ENCODE data around the gene MED13L.
"Not testable (repeated sequence)": the region's sequence is repeated elsewhere in the genome, so short reads cannot be mapped to it uniquely, and the experiment has no call there.

MED13L gene

DNA sequence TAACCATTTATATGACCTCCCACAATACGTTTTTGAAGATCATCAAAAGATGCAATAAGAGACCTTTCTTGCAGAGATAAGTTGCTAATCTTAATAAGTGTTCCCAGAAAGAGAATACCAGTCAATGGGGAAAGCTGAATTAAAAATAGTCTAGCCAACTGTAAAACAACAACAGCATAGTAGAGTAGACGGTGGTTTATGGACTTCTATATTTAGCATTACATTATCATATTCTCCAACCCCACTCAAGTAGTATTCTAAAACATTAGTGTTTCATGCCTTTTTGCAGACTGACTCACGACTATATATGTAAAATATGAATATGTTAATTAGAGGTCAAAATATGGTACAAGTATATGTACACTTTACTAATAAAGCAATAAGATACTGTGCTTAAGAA is 218.9 kb downstream of the MED13L start:
- no peak for DNase-seq (ENCODE audit: low spot score)

DNA sequence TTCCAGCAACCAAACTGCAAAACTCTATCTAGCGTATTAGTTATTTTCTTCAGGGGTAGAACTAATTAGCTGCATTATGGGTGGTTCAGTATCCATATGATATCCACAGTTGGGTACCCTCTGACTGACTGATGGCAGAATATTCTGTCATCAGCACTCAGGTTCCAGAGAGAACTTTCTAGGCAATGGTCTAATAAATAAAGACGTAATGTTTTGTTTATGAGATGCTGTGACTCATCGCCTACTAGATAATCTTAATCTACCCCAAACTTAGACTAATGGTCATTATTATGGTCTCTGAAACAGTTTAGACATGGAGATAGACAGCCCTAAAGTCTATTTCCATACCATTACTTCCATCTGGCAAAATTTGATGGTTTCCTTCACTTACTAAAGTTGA is 220.1 kb downstream of the MED13L start:
- no peak for DNase-seq (ENCODE audit: low spot score)

DNA sequence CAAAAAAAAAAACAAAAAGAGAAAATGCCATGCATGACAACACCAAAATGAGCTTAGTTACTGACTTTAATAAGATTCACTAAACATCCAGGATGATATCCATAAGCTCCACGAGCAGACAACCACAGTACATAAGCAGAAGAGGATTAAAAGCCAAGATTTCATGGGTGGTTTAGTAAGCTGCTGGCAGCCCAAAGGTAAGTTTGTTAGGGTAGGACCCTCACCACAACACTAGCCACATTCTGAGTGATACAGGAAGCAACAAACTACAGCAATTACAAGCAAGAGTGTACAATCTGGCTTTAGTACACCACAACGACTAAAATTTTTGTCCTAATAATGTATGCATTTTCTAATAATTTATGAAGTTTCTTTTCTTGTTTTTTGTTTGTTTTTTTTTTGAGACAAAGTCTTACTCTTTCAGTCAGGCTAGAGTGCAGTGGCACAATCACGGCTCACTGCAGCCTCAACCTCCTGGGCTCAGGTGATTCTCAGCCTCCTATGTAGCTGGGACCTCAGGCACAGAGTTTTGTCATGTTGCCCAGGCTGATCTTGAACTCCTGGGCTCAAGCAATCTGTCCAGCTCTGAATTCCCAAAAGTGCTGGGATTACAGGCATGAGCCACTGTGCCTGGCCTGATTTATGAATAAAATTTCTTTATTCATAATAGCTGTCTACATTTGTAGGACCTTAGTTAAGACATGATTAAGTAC is 221.4 kb downstream of the MED13L start:
- no peak for DNase-seq (ENCODE audit: low spot score)

GRCh38 chr12:116054280-116054679 is 223.2 kb downstream of the MED13L start:
- DNase-seq (ENCODE audit: low spot score), result no peak

DNA sequence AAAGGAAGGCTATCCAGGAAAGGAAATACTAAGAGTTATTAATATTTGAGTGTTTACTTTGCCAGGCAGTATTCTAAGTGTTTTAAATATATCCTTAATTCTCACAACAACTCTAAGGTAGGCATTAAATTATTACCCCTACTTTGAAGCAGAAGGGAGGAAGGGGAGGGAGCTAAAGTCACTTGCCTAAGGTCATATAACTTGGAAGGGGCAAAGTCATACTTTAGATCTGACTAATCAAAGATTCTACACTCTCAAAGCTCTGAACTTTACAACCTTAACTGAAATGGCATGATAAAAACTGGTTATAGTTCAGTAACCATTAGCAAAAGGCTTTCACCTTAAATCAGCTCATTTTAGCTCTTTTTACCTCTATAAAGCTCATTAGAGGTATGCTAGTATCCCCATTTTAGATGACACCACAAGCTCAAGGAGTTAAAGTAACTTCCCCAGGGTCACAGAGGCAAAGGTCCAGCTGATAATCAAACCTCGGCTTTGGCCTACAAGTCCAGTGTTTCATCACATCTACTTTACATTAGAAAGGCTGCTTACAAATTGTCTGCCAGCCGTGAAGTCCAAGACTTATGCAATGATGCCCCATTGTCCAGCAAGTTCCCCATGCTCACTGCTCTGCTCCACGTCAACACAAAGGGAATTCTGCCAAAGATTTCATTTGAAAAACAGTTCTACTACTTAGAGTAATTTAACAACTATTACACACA is 223.9 kb downstream of the MED13L start:
- no peak for DNase-seq (ENCODE audit: low spot score)

GRCh38 chr12:116050275-116050674 is 227.2 kb downstream of the MED13L start:
- DNase-seq (ENCODE audit: low spot score), result no peak

GRCh38 chr12:116048879-116049278 is 228.6 kb downstream of the MED13L start:
- DNase-seq (ENCODE audit: low spot score), result no peak

- DNase-seq (ENCODE audit: low spot score), result no peak
Observed at GRCh38 chr12:116046039-116046438, 231.5 kb downstream of the MED13L start.

- no peak for DNase-seq (ENCODE audit: low spot score)
Observed at GRCh38 chr12:116045150-116045549, 232.3 kb downstream of the MED13L start.

DNA sequence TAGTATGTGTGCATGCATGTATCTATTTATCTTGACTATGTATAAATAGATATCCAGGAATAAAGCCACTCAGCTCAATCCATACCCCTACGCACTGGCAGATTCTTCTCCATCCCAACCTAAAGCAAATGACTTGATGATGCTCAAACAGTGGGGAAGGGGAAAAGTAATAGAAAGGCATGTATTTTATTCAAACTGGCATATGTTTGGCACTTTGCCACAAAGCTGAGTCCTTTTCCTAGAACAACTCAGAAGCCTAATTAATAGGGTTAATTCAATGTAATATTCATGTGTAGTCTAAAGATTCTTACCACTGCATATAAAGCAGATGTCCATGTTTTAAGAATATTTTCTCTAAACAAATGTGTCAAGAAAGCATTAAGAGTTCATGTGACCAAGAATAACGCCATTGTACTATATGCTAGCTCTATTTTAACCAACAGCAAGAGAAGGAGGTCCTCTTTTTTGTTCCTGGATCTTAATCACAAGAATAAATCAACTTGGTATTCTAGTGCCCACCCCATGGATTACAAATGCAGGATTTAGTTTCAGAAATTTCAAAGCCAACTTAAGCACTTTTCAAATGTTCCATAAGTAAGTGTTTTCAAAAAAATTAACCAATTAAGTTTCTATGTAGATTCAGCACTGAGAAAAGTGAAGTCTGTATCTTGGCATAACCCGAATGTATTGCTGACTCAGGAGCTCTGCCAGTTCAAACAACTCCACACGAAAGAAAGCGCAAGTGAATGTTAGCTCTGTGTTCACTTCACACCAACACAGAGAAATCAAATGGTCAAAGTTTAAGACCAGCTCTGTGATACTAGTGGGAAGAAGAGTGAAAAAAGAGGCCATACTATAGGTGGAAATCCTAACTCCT is 233.6 kb downstream of the MED13L start:
- DNase-seq (ENCODE audit: low spot score), result no peak

DNA sequence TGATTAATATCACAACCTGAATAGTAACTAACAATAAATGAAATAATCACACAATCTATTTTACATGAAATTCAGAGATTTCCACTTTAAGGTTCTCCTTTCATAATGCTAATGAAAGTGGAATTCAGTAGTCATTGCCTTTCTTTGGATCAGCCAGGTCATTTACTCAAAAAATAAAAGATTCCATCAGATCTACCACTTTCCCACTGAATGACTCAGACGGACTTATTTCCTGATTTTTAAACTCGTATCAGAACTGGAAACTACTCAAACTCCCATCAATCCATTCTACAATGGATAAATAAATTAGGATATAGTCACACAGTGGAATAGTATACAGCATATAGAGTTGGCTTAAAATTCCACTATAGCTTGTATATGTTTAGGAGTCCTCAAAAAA is 237.1 kb downstream of the MED13L start:
- no peak for DNase-seq (ENCODE audit: low spot score)

DNA sequence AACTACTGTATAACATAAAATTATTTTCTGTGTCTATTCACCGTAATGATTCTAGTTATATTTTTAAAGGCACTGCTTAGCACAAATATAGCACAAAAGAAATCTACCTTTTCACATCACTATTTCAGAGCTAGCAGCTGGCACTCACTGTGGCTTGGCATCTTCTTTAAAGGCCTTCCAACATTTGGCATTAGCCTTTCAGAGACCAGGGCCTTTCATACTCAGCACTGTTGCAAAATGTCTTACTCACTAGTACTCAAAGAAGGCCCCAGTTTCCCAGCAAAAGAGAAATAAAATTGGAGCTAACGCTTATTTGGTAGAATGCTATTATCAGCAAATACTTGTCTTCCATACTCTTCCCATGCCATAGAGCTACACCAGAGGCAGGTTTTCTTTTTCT is 238.4 kb downstream of the MED13L start:
- no peak for DNase-seq (ENCODE audit: low spot score)

GRCh38 chr12:116037941-116038837 is 239.3 kb downstream of the MED13L start:
- DNase-seq (ENCODE audit: low spot score), result no peak

- no peak for DNase-seq (ENCODE audit: low spot score)
Observed at GRCh38 chr12:116033765-116034164, 243.7 kb downstream of the MED13L start.

GRCh38 chr12:116031624-116032023 is 245.9 kb downstream of the MED13L start:
- not testable (repeated sequence) for DNase-seq (ENCODE audit: low spot score)

DNA sequence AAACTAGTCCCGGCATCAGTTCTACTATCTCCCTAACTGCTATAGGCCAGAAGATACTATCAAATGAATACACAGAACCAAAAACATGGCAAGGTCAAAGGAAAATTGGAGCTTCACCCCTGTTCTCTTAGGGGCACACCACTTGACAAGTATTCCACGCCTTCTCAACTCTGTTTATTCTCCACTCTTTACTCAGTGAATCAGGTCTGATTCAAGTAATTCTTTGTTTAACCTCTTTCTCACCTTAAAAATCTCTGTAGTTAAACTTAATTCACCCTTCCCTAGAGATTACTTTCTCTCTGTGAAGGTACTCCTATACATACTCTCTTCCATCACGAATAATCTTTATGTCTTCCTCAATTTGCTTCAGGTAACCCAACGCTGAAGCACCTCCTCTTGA is 248.9 kb downstream of the MED13L start:
- DNase-seq (ENCODE audit: low spot score), result no peak

- no peak for DNase-seq (ENCODE audit: low spot score)
Observed at GRCh38 chr12:116027551-116027821, 250.0 kb downstream of the MED13L start.

DNA sequence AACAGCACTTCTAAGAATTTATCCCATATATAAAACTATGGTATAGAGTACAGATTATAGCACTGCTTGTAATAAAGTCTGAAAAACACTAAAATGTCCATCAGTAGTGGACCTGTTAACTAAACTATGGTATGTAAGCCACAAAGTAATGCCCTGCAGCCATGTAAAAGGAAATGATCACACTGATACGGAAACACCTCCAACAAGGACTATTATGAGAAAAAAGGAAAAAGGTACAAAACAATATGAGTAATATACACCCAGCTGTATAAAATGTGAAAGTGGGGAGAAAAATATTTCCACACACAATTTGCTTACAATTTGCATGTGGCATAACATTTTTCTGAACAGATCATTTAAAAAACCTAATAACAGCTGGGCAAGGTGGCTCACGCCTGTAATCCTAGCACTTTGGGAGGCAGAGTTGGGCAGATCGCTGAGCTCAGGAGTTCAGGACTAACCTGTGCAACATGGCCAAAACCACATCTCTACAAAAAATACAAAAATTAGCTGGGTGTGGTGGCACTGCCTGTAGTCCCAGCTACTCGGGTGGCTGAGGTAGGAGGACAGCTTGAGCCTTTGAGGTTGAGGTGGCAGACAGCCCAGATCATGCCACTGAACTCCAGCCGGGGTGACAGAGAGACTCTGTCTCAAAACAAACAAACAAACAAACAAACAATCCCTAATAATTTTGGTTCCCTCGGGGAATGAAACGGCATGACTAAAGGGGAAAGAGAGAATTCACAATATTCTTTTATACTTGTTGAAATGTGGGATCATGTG is 250.5 kb downstream of the MED13L start:
- no peak for DNase-seq (ENCODE audit: low spot score)

DNA sequence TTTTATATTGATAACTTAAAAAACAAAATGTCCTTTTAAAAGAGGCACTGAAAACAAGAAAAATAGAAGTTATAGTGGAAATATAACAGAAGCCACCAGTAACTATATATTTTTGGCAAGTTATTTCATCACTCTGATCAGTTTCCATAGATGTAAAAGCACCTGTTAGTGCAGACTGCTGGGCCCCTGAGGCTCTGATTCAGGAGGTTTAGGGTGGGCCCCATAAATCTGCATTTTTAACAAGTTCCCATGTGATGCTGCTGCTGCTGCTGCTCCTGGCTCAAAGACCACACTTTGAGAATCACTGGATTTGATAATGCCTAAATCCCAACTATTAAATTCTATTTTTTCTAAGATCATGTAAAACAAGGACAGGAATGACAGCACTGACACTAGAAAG is 251.1 kb downstream of the MED13L start:
- no peak for DNase-seq (ENCODE audit: low spot score)

GRCh38 chr12:116024769-116025168 is 252.7 kb downstream of the MED13L start:
- DNase-seq (ENCODE audit: low spot score), result no peak

- DNase-seq (ENCODE audit: low spot score), result no peak
Observed at GRCh38 chr12:116019415-116019814, 258.1 kb downstream of the MED13L start.
